Measurements from ENCODE around the gene TEAD3. TPM values are rescaled to one million over a fixed set of nuclear protein-coding genes. Genes with fewer than 3 reads are reported as not detected.

TEAD3 gene
- total RNA-seq, 2 experiments from 2014 or later, result not detected

DNA sequence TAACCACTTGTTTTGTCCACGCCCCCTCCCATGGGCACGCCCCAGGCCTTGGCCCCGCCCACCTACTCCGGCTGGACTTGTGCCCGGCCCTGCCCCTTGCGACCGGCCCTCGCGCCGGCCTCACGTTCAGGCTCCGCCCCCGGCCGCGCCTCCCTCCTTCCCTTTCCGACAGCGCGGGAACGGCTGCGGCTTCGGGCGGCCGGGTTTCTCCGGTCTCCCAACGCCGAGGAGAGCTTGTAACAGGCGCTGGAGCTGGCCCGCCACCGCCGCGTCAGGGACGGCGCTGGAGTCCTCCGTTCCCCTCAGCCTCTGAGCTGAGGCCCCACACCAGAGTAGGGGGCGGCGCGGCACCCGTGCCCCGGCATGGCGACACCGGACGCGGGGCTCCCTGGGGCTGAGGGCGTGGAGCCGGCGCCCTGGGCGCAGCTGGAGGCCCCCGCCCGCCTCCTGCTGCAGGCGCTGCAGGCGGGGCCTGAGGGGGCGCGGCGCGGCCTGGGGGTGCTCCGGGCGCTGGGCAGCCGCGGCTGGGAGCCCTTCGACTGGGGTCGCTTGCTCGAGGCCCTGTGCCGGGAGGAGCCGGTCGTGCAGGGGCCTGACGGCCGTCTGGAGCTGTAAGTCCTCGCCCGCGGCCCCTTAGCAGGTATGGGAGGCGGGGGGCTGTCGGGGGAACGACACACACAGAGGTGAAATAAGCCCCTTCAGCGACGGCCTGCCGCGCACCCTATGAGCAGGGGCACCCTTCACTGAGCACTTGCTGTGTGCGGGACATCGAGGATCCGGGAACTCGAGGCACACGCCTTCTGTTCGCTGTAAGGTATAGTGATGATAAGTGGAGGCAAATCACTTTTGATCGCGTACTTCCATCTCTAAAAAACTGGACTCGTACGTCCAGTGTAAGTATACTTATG is 44.4 kb downstream of the TEAD3 start, which contains the start of gene FANCE:
Gene FANCE (plus strand): TSS at position 156 of the 908 bp plus-strand sequence. CDS start 208 bp downstream, at position 364.
- peak; percentile 93 for DNase-seq (ENCODE audit: low spot score)
- peak within 1 kb of the TSS; percentile 87 for H3K4me2 ChIP-seq (ENCODE audit: low read length)
- ChIA-PET POLR2A (interaction anchor here (0.7 to 2.5 kb wide), 6 partner anchors 15 to 333 kb away, joined by 3 to 11 read pairs (median 4); partner anchors contain the start of gene RPL10A), CTCF (ENCODE audit: unreplicated experiment) (no interaction called here)
- H4K20me1 ChIP-seq (ENCODE audit: insufficient read depth, low read length), result peaks cover 9% of the 10 kb centered on the region; the same call in 1 of the 2 replicates
- no peaks in the 10 kb centered on the region for H3K9me3 ChIP-seq (ENCODE audit: low read length)
- peak within 1 kb of the TSS; percentile 48 for H3K27ac ChIP-seq (ENCODE audit: low read depth, low read length, poor library complexity, severe bottlenecking)
- H3K79me2 ChIP-seq (ENCODE audit: insufficient read depth, low read depth, low read length), result peaks cover 12% of the 10 kb centered on the region; the same call in 1 of the 2 replicates
- no peak for TF ChIP-seq EZH2phosphoT487 (IDR thresholded peaks at IDR 0.05; ENCODE audit: borderline replicate concordance, low read depth, low read length)
- TF ChIP-seq, protein P1, sequence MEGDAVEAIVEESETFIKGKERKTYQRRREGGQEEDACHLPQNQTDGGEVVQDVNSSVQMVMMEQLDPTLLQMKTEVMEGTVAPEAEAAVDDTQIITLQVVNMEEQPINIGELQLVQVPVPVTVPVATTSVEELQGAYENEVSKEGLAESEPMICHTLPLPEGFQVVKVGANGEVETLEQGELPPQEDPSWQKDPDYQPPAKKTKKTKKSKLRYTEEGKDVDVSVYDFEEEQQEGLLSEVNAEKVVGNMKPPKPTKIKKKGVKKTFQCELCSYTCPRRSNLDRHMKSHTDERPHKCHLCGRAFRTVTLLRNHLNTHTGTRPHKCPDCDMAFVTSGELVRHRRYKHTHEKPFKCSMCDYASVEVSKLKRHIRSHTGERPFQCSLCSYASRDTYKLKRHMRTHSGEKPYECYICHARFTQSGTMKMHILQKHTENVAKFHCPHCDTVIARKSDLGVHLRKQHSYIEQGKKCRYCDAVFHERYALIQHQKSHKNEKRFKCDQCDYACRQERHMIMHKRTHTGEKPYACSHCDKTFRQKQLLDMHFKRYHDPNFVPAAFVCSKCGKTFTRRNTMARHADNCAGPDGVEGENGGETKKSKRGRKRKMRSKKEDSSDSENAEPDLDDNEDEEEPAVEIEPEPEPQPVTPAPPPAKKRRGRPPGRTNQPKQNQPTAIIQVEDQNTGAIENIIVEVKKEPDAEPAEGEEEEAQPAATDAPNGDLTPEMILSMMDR (conservative IDR thresholded peaks at IDR 0.05; ENCODE audit: low read length), result no peak
- H3K9me2 ChIP-seq (ENCODE audit: insufficient read depth, low read length), result no peaks in the 10 kb centered on the region
- peak within 1 kb of the TSS; percentile 97 for H2AFZ ChIP-seq (ENCODE audit: low read length)
- intact Hi-C loops (cut with micrococcal nuclease; ENCODE audit: unreplicated experiment), result loop anchor here (10.0 kb wide), 1 partner anchor 968 kb away; no protein-coding TSS in a partner anchor
- peaks cover 32% of the 10 kb centered on the region for H3K4me1 ChIP-seq (ENCODE audit: insufficient read depth, low read length, poor library complexity, severe bottlenecking)
- BruUV-seq (replicated peaks), result no TSS peak
- peak within 1 kb of the TSS; percentile 85 for H3K4me3 ChIP-seq (ENCODE audit: low read depth, low read length, poor library complexity, severe bottlenecking)
- H3K36me3 ChIP-seq (ENCODE audit: insufficient read depth, low read length), result peaks cover 27% of the 10 kb centered on the region; the same call in 1 of the 2 replicates

DNA sequence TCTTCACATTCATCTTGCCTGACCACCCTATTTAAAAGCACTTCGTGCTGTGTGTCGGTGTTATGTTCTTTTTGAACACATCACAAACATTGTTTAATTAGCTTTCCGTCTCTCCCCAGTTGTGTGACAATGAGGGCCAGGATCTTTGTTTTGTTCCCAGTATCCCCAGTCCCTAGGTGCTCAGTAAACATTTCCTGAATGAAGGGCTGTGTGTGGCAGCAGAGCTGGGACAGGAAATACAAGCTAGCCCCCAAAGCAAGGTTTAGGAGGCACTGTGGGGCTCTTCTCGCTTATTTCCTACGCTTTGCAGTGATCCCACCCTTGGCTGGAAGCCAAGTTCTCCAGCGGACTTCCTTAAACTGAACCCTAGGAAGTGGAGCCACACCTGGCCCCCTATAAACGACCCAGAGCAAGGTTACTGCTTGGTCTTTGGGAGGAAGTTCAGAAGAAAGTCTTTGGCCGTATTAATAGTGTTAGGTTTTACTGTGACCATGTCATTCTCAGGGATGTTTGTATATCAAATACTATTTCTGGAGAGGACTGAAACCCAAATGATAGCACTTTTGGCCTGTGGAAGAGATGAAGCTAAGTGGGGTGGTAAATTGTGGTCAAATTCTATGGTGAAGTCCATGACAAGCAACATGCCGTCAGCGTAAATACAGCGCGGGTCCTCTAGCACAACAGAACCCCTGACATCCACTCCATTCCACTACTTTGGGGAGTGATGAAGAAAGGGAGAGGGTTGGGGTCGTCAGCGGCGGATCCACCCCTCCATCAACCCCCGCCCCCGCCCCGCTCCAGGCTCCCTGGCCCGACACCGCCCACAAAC is 45.3 kb downstream of the TEAD3 start:
- intact Hi-C loops (cut with micrococcal nuclease; ENCODE audit: unreplicated experiment), result loop anchor here (10.0 kb wide), 1 partner anchor 967 kb away; no protein-coding TSS in a partner anchor
- Histone ChIP-seq H2AFZ (ENCODE audit: low read length) (peak overlapping the region; percentile 97), H3K79me2 (ENCODE audit: insufficient read depth, low read depth, low read length) (peaks cover 12% of the 10 kb centered on the region; the same call in 1 of the 2 replicates), H4K20me1 (ENCODE audit: insufficient read depth, low read length) (peaks cover 9% of the 10 kb centered on the region; the same call in 1 of the 2 replicates), H3K9me2 (ENCODE audit: insufficient read depth, low read length) (no peaks in the 10 kb centered on the region), H3K4me2 (ENCODE audit: low read length) (peak overlapping the region; percentile 87), H3K36me3 (ENCODE audit: insufficient read depth, low read length) (peaks cover 18% of the 10 kb centered on the region; the same call in 1 of the 2 replicates), H3K4me1 (ENCODE audit: insufficient read depth, low read length, poor library complexity, severe bottlenecking) (peaks cover 30% of the 10 kb centered on the region), H3K4me3 (ENCODE audit: low read depth, low read length, poor library complexity, severe bottlenecking) (peak overlapping the region; percentile 85), H3K9me3 (ENCODE audit: low read length) (no peaks in the 10 kb centered on the region), H3K27ac (ENCODE audit: low read depth, low read length, poor library complexity, severe bottlenecking) (peak overlapping the region; percentile 10)
- TF ChIP-seq, protein P1 (conservative IDR thresholded peaks at IDR 0.05; ENCODE audit: low read length), result no peak
- no peak for TF ChIP-seq EZH2phosphoT487 (IDR thresholded peaks at IDR 0.05; ENCODE audit: borderline replicate concordance, low read depth, low read length)
- ChIA-PET POLR2A (interaction anchor here (0.6 to 2.5 kb wide), 7 partner anchors 11 to 334 kb away, joined by 3 to 11 read pairs (median 4); partner anchors contain the start of gene RPL10A), CTCF (ENCODE audit: unreplicated experiment) (interaction anchor here (0.9 kb wide), 1 partner anchor 110 kb away, joined by 3 read pairs; no protein-coding TSS in a partner anchor)
- DNase-seq (ENCODE audit: low spot score), result no peak
- BruUV-seq (replicated peaks), result no TSS peak
